KMS-11 (cell line): ENCODE measurements around the gene ACVR1C.
"Not testable (repeated sequence)": the region's sequence is repeated elsewhere in the genome, so short reads cannot be mapped to it uniquely, and the experiment has no call there.

Source experiments
- H2AFZ ChIP-seq: fragments of 200-600 bp; sonication (generic); 2 replicates; pipeline ENCODE4 v1.6.1; 2016; ENCODE audit warnings: antibody characterized with exemption, mixed run types, low read depth
- H3K27ac ChIP-seq: fragments of 200-600 bp; sonication (generic); 2 replicates; pipeline ENCODE4 v1.6.1; 2016; ENCODE audit warnings: mild to moderate bottlenecking, mixed run types
- H3K27me3 ChIP-seq: fragments of 200-600 bp; sonication (generic); 2 replicates; pipeline ENCODE4 v1.6.1; 2017; ENCODE audit warnings: mild to moderate bottlenecking, low read depth, mixed run types, moderate library complexity; ENCODE audit not compliant: insufficient read depth
- H3K36me3 ChIP-seq: fragments of 200-600 bp; sonication (generic); 2 replicates; pipeline ENCODE4 v1.6.1; 2017; ENCODE audit warnings: mild to moderate bottlenecking, mixed run types; ENCODE audit not compliant: insufficient read depth
- H3K4me1 ChIP-seq: fragments of 200-600 bp; sonication (generic); 2 replicates; pipeline ENCODE4 v1.6.1; 2016; ENCODE audit warnings: mild to moderate bottlenecking, low read depth, mixed run types; ENCODE audit not compliant: poor library complexity, severe bottlenecking
- H3K4me2 ChIP-seq: fragments of 200-600 bp; sonication (generic); 2 replicates; pipeline ENCODE4 v1.7.0; 2016; ENCODE audit warnings: mild to moderate bottlenecking, mixed run types
- H3K4me3 ChIP-seq: fragments of 200-600 bp; sonication (generic); IDR thresholded peaks from 2 replicates; pipeline ENCODE4 v1.6.1; 2017; ENCODE audit warnings: low read depth, low read length, mixed read lengths; ENCODE audit not compliant: insufficient read depth
- H3K79me2 ChIP-seq: fragments of 200-600 bp; sonication (generic); 2 replicates; pipeline ENCODE4 v1.6.1; 2016; ENCODE audit warnings: low read depth, mixed run types; ENCODE audit not compliant: insufficient read depth
- H3K9ac ChIP-seq: fragments of 200-600 bp; sonication (generic); 2 replicates; pipeline ENCODE4 v1.6.1; 2016; ENCODE audit warnings: mild to moderate bottlenecking, mixed run types
- H4K20me1 ChIP-seq: fragments of 200-600 bp; sonication (generic); 2 replicates; pipeline ENCODE4 v1.6.1; 2016; ENCODE audit warnings: mild to moderate bottlenecking, mixed run types; ENCODE audit not compliant: insufficient read depth
- CTCF ChIP-seq: fragments of 200-600 bp; sonication (generic); conservative IDR thresholded peaks from 2 replicates; pipeline ENCODE4 v1.6.1; 2017; ENCODE audit warnings: low read depth, mild to moderate bottlenecking, antibody characterized with exemption, low read length, moderate library complexity, mixed read lengths

ACVR1C gene

GRCh38 chr2:157526070-157526469, 102.6 kb downstream of the ACVR1C start:
- Histone ChIP-seq H3K79me2 (no peaks in the 10 kb centered on the region), H3K9ac (no peak overlapping the region), H3K4me3 (no peak overlapping the region), H3K4me2 (no peak overlapping the region), H3K27ac (no peak overlapping the region), H3K27me3 (no peaks in the 10 kb centered on the region), H3K4me1 (no peaks in the 10 kb centered on the region), H4K20me1 (no peaks in the 10 kb centered on the region), H2AFZ (no peak overlapping the region), H3K36me3 (no peaks in the 10 kb centered on the region)
- TF ChIP-seq CTCF, result no peak

GRCh38 chr2:157523270-157524247, 105.1 kb downstream of the ACVR1C start:
- H3K27me3 ChIP-seq, result no peaks in the 10 kb centered on the region
- no peaks in the 10 kb centered on the region for H4K20me1 ChIP-seq
- H3K9ac ChIP-seq, result no peak overlapping the region
- no peak for TF ChIP-seq CTCF
- H3K27ac ChIP-seq, result no peak overlapping the region
- H3K4me2 ChIP-seq, result no peak overlapping the region
- no peak overlapping the region for H3K4me3 ChIP-seq
- no peaks in the 10 kb centered on the region for H3K4me1 ChIP-seq
- H3K79me2 ChIP-seq, result no peaks in the 10 kb centered on the region
- H3K36me3 ChIP-seq, result no peaks in the 10 kb centered on the region
- no peak overlapping the region for H2AFZ ChIP-seq

GRCh38 chr2:157514966-157515365, 113.7 kb downstream of the ACVR1C start:
- not testable (repeated sequence) for H3K9ac ChIP-seq, H3K4me1 ChIP-seq, H3K27me3 ChIP-seq, H3K36me3 ChIP-seq, H3K4me2 ChIP-seq, H4K20me1 ChIP-seq, H3K79me2 ChIP-seq, H3K4me3 ChIP-seq, H3K27ac ChIP-seq, H2AFZ ChIP-seq

GRCh38 chr2:157509744-157510143, 118.9 kb downstream of the ACVR1C start:
- no peak overlapping the region for H3K27ac ChIP-seq
- no peaks in the 10 kb centered on the region for H3K27me3 ChIP-seq
- H3K36me3 ChIP-seq, result no peaks in the 10 kb centered on the region
- no peak overlapping the region for H3K4me3 ChIP-seq
- no peaks in the 10 kb centered on the region for H3K79me2 ChIP-seq
- no peak overlapping the region for H3K4me2 ChIP-seq
- no peaks in the 10 kb centered on the region for H4K20me1 ChIP-seq
- no peak overlapping the region for H2AFZ ChIP-seq
- no peaks in the 10 kb centered on the region for H3K4me1 ChIP-seq
- H3K9ac ChIP-seq, result no peak overlapping the region
- TF ChIP-seq CTCF, result no peak

GRCh38 chr2:157508676-157509075, 120.0 kb downstream of the ACVR1C start:
- TF ChIP-seq CTCF, result no peak
- H4K20me1 ChIP-seq, result no peaks in the 10 kb centered on the region
- no peaks in the 10 kb centered on the region for H3K36me3 ChIP-seq
- H3K4me3 ChIP-seq, result no peak overlapping the region
- H3K27ac ChIP-seq, result no peak overlapping the region
- H2AFZ ChIP-seq, result no peak overlapping the region
- H3K9ac ChIP-seq, result no peak overlapping the region
- no peak overlapping the region for H3K4me2 ChIP-seq
- H3K4me1 ChIP-seq, result no peaks in the 10 kb centered on the region
- H3K27me3 ChIP-seq, result no peaks in the 10 kb centered on the region
- no peaks in the 10 kb centered on the region for H3K79me2 ChIP-seq
